HG03139 (cell line): ENCODE results near the gene KIAA0586.
A peak's percentile ranks its signal among the peaks of the same experiment; 100 is the strongest.
"Not testable (repeated sequence)": the region's sequence is repeated elsewhere in the genome, so short reads cannot be mapped to it uniquely, and the experiment has no call there.

ENCODE experiments used
- ATAC-seq: cut with Tn5 transposase; IDR thresholded peaks from one replicate; pipeline ENCODE4 v1.9.1; 2021; ENCODE audit not compliant: unreplicated experiment

Gene KIAA0586

DNA sequence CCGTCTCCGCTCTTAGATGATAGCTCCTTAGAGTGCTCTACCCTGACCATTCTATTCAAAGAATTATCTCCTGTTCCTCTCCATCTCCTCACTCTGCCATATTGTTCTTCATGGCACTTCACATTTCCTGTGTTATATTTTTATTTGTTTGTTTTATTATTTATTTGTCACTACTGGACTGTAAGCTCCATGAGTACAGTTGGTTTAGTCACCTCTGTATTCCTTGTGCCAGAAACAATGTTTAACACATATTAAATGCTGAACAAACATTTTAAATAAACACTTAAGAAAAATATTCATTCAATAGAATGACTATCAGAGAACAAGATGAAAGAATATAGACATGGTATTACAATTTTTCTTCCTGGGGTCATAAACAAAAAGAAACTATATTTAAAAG lies 35.6 kb downstream of the KIAA0586 start:
- no peak for ATAC-seq

DNA sequence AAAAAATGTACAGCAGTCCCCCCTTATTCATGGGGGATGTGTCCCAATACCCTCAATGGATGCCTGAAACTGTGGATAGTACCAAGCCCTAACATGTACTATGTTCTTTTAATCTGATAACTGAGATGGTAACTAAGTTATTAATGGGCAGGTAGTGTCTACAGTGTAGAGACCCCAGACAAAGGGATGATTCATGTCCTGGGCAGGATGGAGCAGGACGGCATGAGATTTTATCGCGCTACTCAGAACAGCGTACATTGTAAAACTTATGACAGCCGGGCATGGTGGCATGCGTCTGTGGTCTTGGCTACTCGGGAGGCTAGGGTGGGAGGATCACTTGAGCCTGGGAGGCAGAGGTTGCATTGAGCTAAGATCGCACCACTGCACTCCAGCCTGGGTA lies 37.1 kb downstream of the KIAA0586 start:
- no peak for ATAC-seq

DNA sequence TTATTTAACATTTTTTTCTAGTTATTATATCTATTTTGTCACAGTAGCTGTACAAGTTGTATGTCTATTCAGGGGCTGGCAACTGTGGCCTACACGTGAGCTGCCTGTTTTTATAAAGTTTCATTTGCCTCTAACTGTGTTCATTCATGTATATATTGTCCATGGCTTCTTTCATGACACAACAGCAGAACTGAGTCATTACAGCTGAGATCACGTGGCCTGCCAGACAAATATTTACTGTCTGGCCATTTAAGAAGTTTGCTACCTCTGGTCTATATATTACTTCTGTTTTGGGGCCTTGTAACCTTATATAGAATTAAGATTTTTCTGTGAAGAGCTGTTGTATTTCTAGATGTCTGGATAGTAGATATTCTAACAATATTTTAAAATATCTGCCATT lies 37.9 kb downstream of the KIAA0586 start:
- ATAC-seq, result no peak

DNA sequence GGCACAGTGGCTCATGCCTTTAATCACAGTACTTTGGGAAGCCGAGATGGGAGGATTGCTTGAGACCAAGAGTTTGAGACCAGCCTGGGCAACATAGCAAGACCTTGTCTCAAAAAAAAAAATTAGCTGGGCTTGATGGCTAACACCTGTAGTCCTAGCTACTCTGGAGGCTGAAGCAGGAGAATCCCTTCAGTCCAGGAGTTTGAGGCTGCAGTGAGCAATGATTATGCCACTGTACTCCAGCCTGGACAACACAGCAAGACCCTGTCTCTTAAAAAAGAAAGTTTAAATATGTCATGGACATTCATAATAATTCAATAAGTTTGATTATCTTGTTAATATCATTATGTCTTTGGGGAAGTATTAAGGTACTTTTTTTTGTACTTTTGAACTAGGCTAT lies 38.9 kb downstream of the KIAA0586 start:
- ATAC-seq, result no peak

DNA sequence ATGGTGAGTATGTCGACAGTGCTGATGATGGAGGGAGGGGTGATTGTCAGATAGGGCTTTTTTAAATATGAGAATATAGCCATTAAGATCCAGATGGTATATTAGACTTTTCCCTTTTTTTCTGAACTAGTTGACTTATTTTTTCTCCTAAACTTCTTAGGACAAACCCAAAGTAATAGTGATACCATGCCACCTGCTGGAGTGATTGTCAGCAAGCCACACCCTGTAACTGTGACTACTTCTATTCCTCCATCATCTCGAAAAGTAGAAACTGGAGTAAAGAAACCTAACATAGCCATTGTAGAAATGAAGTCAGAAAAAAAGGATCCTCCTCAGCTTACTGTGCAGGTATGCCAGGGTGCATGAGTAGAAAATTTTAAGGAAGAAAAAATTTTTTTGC lies 40.1 kb downstream of the KIAA0586 start:
- ATAC-seq, result no peak

DNA sequence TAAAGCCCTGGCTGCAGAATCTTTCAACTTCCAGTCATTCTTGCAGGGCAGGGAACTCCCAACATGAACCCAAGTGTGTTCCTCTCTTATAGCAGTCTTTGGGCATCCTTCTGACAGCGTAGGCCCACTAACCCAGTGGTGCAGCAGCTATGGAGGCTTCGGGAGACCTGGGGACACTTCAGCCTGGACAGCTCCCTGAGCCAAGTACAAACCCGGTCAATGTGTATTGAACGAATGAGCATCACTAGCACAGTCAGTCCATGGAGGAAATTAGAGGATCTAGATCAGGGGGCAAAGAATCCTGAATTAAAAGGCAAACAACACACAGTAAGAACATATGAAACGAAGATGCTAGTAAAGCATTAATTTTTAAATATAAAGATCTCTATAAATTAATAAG lies 41.8 kb downstream of the KIAA0586 start:
- no peak for ATAC-seq

DNA sequence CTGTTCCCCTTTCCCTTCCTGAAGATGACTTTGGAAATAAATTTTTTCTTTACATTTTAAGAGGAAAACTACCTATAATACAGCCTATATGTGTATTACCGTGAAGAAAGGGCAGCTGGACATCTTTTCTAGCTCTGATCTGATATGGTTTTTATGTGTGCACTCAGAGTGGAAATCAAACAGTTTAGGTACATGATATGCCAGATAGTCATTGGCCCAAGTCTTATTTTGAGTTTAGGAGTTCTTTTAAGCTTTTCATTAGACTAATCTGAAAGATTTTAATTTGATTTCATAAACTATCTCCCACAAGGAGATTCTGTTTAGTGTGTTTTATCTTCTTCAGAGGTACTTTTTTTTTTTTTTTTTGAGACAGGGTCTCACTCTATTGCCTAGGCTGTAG lies 48.8 kb downstream of the KIAA0586 start:
- no peak for ATAC-seq

DNA sequence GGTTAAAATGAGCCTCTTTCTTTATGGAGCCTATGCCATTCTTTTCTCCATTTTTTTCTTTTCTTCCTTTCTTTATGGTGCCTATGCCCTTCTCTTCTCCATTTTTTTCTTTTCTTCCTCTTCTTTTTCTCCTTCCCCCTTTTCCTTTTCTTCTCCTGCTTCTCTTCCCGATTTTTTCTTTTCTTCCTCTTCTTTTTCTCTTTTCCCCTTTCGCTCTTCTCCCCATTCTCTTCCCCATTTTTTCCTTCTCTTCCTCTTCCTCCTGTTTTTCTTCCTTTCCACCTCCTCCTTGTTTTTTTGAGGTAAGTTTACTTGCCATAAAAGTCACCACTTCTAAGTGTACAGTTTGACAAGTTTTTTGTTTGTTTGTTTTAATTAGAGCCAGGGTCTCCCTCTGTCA lies 50.1 kb downstream of the KIAA0586 start:
- ATAC-seq, result no peak

DNA sequence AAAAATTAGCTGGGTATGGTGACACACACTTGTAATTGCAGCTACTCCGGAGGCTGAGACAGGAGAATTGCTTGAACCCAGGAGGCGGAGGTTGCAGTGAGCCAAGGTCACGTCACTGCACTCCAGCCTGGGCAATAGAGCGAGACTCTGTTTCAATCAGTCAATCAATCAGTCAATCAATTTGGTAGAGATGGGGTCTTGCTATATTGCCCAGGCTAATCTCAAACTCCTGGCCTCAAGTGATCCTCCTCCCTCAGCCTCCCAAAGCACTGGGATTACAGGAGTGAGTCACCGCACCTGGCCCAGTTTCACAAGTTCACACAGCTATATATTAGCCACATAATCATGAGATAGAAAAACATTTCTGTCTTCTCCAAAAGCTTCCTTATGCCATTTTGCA lies 50.8 kb downstream of the KIAA0586 start:
- ATAC-seq, result not testable (repeated sequence)

DNA sequence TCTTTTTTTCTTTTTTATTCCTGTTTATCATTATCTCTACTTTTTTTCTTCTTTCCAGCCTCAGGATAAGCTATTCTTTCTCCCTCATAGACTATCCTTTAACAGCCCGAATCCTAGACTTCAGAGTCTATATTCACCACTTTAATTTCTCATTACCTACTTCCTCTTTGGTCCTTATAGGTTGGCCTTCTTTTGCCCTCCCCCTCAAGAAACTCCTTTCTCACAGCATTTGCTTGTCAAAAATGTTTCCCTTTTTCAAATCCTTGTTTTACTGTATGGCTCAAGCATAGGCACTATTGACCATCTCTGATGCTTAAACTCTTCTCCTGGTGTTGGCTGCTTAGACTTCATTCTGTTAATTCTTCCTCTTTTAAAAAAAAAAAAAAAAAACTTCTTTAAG lies 52.5 kb downstream of the KIAA0586 start:
- no peak for ATAC-seq

DNA sequence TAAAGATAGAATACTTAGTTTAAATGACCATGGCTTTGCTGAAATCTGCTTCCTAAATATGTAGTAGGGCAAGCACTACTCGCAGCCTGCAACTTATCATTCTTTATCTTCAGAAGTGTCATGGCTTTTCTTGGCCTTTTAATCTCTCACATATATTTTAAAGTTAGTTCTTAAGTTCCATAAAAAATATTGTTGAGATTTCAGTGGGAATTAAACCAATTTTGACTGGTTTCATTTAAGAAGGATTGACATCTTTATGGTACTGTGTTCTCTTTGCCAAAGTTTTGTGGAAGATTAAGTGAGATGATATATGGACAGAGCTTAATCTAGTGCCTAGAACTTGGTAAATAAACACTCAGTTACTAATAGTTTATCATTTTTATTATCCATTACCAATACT lies 56.7 kb downstream of the KIAA0586 start:
- ATAC-seq, result no peak

DNA sequence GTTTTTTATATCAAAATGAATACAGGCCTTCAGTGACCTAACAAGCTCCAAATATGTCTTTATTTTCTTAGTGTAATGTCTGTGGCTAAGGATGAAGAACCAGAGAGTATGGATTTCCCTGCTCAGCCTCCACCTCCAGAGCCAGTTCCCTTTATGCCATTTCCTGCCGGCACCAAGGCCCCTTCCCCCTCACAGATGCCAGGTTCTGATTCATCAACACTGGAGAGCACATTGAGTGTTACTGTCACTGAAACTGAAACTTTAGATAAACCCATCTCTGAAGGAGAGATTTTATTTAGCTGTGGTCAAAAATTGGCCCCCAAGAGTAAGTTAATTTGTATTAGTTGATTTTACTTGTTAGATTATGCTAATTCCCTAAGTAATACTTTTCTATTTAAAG lies 61.0 kb downstream of the KIAA0586 start:
- ATAC-seq, result no peak

DNA sequence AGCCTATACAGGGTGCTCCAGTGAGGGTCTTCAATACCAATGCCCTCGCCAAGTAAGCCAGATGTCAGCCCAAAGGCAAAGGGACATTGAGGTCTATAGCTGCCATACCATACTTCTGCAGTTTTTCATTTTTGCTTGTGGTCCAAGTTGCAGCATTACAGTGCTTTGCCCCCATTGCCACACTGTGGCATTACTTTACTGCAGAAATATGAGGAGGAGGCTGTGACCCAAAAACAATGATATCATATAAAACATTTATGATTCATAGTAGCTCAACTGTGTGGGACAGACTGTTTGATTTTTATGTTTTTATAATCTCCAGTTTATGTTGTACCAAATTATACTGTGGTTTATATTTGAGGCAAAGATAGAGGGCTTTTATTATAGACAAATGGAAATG lies 64.1 kb downstream of the KIAA0586 start:
- ATAC-seq, result no peak

DNA sequence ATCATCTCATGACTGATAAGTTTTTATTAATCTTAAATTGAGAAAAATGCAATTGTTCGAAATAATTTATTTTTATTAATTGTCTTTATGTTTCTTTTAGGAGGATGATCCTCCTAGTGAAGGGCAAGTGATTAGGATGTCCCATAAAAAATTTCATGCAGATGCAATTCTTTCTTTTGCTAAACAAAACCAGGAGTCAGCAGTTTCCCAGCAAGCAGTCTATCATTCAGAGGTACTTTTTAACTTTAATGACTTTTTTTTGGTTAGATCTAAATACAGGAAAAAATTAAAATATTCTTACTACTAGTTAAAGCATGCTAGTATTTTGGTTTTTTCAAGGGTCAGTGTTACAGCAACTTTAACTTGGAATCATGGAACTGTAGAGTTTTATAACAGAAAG lies 64.5 kb downstream of the KIAA0586 start:
- ATAC-seq, result no peak

DNA sequence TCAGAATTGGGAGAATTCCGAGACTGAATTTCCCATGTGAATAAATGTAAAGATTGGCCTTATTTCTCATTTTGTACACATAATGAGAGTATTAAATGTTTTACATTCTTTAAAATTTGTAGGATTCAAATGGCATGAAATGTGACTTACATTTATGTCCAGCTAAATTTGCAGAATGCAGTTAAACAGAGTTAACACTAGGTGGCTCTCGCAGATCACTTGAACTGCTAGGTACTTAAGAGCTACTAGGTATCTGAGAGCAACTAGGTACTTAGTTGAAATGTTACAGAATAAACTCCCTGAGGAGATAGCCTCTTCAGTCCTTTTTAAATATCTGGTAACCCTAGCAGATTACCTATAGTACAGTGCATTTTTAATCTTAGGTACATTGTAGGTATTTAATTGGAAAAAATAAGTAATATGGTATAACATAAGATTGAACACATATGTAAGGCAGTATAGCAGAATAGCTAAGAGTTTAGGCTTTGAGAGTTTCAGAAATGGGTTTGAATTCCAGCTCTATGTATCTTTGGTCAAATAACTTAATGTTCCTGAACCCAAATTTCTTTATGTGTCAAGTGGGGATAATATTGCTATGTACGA lies 73.8 kb downstream of the KIAA0586 start:
- ATAC-seq, result peak; percentile 71

DNA sequence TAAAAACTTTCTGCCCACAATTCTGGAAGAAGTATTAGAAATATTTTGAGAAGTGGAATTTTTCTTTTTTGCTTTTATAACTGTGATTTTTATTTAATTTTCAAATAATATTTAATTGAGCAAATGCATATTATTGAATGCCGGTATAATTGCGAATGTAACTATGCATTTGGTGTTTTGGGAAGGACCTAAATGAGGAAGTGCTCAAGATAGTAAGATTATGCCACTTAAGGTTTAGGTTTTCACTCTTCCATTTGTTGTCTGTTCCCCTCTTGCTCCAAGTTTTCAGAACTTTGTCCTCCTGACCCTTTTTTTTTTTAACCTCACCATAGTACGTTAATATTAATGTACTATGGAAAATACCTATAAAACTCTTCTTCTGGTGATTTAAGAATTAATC lies 85.8 kb downstream of the KIAA0586 start:
- no peak for ATAC-seq

DNA sequence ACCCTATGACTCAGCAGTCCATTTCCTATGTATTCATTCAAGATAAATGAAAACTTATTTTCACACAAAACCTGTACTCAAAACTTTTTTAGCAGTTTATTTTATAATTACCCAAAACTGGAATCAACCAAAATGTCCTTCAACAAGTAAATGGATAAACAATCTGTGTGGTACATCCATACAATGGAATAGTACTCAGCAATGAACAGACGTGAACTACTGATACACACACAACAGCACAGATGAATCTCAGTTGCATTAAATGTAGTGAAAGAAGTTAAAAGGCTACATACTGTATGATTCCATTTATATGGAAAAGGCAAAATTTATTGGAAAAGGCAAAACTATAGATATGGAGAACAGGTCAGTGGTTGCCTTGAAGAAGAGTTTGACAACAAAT lies 90.1 kb downstream of the KIAA0586 start:
- ATAC-seq, result no peak

DNA sequence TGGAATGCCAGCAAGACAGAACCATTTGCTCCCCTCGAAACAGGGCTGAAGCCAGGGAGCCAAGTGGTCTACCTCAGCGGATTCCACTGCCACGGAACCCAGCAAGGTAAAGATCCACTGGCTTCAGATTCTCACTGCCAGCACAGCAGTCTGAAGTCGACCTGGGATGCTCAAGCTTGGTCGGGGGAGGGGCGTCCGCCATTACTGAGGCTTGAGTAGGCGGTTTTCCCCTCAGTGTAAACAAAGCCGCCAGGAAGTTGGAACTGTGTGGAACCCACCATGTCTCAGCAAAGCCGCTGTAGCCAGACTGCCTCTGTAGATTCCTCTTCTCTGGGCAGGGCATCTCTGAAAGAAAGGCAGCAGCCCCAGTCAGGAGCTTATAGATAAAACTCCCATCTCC lies 98.2 kb downstream of the KIAA0586 start:
- ATAC-seq, result not testable (repeated sequence)

DNA sequence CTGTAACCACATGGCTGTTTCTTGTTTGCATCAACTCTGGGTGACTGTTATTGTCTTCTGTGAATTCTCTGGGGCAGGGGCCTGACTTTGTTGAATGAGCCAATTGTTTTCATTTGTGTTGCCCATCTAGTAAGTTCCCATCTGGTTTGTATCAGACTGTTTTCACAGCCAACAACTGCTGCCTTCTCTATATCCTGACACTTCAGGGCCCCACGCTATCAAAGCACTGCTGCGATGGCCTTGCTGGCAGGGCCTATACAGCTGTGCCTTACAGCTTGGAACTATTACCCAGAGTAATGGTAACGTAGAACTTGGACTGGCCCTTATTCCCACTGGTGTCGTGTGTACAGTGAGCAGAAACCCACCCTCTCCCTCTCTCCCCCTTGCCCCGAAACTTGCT lies 105.9 kb downstream of the KIAA0586 start:
- no peak for ATAC-seq

DNA sequence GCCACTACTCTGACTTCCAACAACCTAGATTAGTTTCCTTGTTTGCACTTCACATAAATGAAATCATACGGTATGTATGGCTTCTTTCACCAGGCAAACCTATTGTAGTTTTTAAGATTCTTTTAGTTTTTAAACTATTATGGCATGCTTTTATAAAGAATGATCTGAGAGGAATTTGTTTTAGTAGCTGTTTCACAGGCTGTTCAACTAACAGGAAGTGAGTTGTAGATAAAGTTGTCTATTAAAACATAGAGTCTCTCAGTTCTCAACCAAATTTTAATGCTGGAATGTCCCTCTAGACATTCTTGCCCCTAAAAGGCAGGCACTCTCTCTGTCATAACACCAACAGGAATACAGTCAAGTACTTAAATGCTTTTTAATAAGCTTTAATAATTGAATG lies 107.5 kb downstream of the KIAA0586 start:
- ATAC-seq, result no peak

DNA sequence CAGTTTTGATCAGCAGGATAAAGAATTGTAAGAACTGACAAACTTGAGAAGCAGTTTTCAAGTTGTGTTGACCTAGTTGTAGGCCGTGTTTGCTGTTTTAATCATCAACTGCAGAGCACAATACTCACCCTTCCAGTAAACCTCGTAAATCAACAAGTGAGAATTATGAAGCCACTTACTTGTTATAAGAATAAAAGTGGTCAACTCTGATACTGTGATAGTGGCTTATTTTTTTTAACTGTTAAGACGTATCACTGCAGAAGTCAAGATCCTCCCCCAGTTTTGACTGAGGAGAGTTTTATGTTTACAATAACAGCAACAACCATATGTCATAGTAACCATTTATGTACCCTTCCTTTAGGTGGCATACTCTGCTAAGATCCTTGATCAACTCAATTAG lies 109.5 kb downstream of the KIAA0586 start:
- no peak for ATAC-seq

DNA sequence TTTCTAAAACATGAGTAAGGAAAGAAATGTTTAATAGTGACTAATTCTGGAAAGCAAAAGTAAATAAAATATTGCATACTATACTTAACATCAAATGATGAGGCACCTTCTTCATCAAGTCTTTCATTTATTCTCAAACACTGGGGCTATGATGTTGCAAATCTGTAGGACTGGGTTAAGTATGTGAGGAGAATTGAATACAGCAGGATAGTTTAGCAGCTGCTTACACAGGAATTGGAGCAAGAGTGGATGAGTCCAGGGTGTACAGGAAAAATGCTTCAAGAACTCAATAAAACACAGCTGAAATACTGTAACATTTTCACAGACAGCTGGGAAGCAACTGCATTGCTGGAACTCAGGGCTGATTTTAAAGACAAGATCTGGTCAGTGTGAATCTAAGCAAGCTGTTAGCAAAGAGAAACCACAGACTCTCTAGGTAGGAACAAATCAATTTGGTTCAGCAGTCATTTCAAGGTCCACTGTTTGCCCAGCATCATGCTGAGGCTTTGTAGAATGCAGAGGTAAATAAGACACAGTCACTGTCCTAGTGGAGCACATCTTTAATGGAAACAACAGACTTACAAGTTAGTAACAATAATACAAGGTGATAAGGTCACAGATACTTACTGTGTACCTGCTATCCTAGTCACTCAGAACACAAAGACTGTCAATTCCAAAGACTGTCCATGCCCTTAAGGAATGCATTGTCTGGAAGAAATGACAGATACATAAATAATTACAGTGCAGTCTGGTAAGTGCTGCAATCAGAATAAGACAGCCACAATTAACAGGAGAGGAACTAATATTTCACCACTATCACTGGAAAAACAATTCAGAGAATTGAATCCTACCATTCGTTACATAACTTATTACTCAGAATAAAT lies 113.5 kb downstream of the KIAA0586 start:
- no peak for ATAC-seq

DNA sequence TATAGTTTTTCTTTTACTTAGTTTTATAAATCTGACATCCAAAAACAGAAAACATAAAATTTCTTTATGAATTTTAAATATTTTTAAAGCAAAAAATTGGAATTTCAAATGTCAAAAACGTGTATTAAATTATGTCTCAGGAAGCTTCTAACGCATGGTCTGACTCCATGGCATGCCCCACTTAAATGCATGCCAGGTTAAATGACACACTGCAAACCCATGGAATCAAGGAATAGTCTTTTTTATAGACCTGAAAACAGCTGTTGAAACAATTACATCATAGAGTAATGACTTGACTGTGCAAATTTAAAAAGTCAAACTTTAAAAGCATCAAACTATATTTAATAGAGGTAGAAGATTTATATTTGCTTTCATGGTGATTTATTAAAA lies 114.1 kb downstream of the KIAA0586 start:
- no peak for ATAC-seq
